Osteocyte (in vitro differentiated cells): Measurements from ENCODE around the gene CD93. TPM values are rescaled to one million over a fixed set of nuclear protein-coding genes. Genes with fewer than 3 reads are reported as not detected.
A peak's percentile ranks its signal among the peaks of the same experiment; 100 is the strongest.

ENCODE experiments used
- DNase-seq: peaks from one replicate; pipeline ENCODE4 v3.0.0; 2021; ENCODE audit warnings: mixed read lengths; ENCODE audit not compliant: unreplicated experiment; ENCODE audit errors: extremely low spot score
- H3K27ac Mint-ChIP-seq: one replicate; pipeline ENCODE4 v1.8.0; 2021; ENCODE audit warnings: mild to moderate bottlenecking, mixed read lengths; ENCODE audit not compliant: unreplicated experiment
- H3K27me3 Mint-ChIP-seq: one replicate; pipeline ENCODE4 v1.8.0; 2021; ENCODE audit warnings: mixed read lengths; ENCODE audit not compliant: unreplicated experiment
- H3K36me3 Mint-ChIP-seq: one replicate; pipeline ENCODE4 v1.8.0; 2021; ENCODE audit warnings: mixed read lengths; ENCODE audit not compliant: unreplicated experiment
- H3K4me1 Mint-ChIP-seq: one replicate; pipeline ENCODE4 v1.8.0; 2021; ENCODE audit warnings: mixed read lengths; ENCODE audit not compliant: unreplicated experiment
- H3K4me3 Mint-ChIP-seq: one replicate; pipeline ENCODE4 v1.8.0; 2021; ENCODE audit warnings: mild to moderate bottlenecking, moderate library complexity, mixed read lengths; ENCODE audit not compliant: unreplicated experiment
- H3K9me3 Mint-ChIP-seq: one replicate; pipeline ENCODE4 v1.8.0; 2021; ENCODE audit warnings: mixed read lengths; ENCODE audit not compliant: unreplicated experiment
- total RNA-seq: library from RNA; stranded (reverse); gene quantifications from 2 replicates; pipeline ENCODE4 v1.2.1, GENCODE V29; 2021
- TF ChIP-seq, protein P1 (sequence below): fragments of 200-600 bp; sonication (generic); IDR thresholded peaks from 2 replicates; pipeline ENCODE4 v1.5.0; 2021; ENCODE audit warnings: antibody characterized with exemption, mild to moderate bottlenecking, moderate library complexity

The CD93 gene
- total RNA-seq, 1 donor from 2014 or later = 0.21 TPM

DNA sequence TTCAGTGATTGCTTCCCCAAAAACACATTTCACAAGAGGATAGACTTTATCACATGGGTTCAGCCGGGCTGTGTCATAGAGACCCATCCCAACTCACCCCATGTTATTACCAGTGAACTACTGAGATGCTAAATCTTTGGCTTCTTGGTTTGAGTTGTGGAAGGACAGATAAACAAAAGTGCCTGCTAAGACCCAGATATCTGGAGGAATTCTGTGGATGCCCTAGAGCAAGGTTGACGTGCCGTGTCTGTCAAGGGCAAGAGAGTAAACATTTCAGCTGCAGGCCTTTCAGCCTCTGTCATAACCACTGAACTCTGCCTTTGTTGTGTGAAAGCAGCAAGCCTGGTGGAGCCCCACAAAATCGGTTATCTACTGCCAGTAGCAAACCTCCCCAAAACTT lies 25.5 kb downstream of the CD93 start:
- no peak for DNase-seq
- H3K4me1 Mint-ChIP-seq = peaks cover 52% of the 10 kb centered on the region
- no peaks in the 10 kb centered on the region for H3K27me3 Mint-ChIP-seq
- H3K27ac Mint-ChIP-seq = peak overlapping the region; percentile 88
- TF ChIP-seq, protein P1, sequence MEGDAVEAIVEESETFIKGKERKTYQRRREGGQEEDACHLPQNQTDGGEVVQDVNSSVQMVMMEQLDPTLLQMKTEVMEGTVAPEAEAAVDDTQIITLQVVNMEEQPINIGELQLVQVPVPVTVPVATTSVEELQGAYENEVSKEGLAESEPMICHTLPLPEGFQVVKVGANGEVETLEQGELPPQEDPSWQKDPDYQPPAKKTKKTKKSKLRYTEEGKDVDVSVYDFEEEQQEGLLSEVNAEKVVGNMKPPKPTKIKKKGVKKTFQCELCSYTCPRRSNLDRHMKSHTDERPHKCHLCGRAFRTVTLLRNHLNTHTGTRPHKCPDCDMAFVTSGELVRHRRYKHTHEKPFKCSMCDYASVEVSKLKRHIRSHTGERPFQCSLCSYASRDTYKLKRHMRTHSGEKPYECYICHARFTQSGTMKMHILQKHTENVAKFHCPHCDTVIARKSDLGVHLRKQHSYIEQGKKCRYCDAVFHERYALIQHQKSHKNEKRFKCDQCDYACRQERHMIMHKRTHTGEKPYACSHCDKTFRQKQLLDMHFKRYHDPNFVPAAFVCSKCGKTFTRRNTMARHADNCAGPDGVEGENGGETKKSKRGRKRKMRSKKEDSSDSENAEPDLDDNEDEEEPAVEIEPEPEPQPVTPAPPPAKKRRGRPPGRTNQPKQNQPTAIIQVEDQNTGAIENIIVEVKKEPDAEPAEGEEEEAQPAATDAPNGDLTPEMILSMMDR = no peak
- no peak overlapping the region for H3K4me3 Mint-ChIP-seq
- H3K9me3 Mint-ChIP-seq = peaks cover 6% of the 10 kb centered on the region
- no peaks in the 10 kb centered on the region for H3K36me3 Mint-ChIP-seq

DNA sequence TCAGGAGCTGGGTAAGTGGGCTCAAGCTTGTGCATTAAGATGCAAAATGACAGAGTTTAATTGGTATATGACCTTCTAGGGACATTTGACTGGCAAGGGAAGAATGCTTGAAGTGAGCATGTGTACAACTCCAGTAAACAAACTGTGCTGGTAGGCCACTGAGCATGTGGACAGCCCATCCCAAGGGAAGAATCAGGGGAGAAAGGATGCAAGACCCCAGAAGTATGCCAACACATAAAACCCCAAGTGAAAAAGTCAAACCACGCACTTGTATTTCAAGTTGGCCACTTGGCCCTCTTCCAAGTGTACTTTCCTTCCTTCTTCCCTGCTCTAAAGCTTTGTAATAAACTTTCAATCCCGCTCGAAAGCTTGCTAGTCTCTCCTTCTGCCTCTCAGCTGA lies 26.3 kb downstream of the CD93 start:
- TF ChIP-seq, protein P1 = no peak
- H3K27ac Mint-ChIP-seq = no peak overlapping the region
- H3K4me3 Mint-ChIP-seq = no peak overlapping the region

DNA sequence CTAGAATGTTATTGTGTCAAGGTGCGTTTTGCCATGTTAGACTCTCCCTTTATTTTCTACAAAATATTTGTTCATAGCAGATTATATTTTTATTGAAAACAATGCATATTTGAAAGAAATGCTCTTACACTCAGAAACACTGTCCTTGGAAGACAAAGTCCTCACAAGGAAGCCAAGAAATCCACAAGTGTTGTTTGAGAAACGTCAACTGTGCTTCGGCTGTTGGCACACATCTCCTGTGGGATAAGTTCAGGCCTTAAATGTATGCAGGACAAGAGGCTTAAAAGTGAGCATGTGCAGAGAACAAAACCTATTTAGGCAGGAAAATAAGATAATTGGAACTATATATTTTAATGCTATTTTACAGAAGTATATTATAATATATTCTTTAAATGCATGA lies 27.1 kb downstream of the CD93 start:
- H3K36me3 Mint-ChIP-seq = no peaks in the 10 kb centered on the region
- TF ChIP-seq, protein P1 = no peak
- no peak overlapping the region for H3K4me3 Mint-ChIP-seq
- no peak overlapping the region for H3K27ac Mint-ChIP-seq
- peaks cover 45% of the 10 kb centered on the region for H3K4me1 Mint-ChIP-seq
- DNase-seq = no peak
- no peaks in the 10 kb centered on the region for H3K27me3 Mint-ChIP-seq
- H3K9me3 Mint-ChIP-seq = peaks cover 6% of the 10 kb centered on the region

More for the DNA sequence above, 26.3 kb downstream of the CD93 start:
- no peak for DNase-seq
- Mint-ChIP-seq H3K4me1 (peaks cover 46% of the 10 kb centered on the region), H3K36me3 (no peaks in the 10 kb centered on the region), H3K27me3 (no peaks in the 10 kb centered on the region), H3K9me3 (peaks cover 6% of the 10 kb centered on the region)

DNA sequence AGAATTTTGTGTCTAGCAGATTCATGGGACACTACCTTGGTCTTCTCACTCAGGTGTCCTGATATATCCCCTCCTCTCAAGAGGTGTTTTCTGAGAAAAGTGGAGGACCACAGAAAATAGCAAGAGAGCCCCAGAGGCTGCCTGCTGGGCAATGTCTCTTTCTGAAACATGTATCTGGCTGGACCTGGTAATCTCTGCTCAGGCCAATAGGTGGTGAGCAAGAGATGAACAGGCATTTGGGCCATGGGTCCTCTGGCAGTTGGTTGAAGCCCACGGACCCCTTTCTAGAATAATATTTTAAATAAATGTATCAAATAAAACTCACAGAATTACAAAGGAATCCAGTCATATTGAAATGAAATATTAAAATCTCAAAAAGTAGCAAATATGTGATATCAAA lies 27.9 kb downstream of the CD93 start:
- no peak overlapping the region for H3K4me3 Mint-ChIP-seq
- H3K4me1 Mint-ChIP-seq = peaks cover 38% of the 10 kb centered on the region
- H3K27ac Mint-ChIP-seq = no peak overlapping the region
- H3K9me3 Mint-ChIP-seq = peaks cover 6% of the 10 kb centered on the region
- DNase-seq = no peak
- TF ChIP-seq, protein P1 = no peak
- H3K27me3 Mint-ChIP-seq = no peaks in the 10 kb centered on the region
- no peaks in the 10 kb centered on the region for H3K36me3 Mint-ChIP-seq

DNA sequence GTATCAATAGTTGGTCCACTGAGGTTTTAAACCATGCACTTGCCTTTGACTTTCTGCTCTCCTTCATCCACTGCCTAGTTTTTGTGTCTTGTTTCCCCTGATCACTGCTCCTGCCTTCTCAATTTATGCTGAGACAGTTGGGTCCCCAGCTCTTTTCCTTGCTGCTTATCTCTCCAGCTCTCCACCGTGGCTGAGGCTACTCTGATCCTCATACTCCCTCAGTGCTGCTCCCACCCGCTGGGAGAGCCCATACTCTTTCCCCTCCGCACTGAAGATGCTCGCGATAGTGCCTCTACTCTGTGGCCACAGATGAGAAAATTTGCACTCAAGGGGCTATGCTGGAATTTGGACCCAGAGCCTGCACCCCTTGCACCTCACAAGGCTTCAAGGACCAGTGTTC lies 33.2 kb downstream of the CD93 start:
- TF ChIP-seq, protein P1 = no peak
- H3K4me3 Mint-ChIP-seq = no peak overlapping the region
- DNase-seq = no peak
- H3K4me1 Mint-ChIP-seq = peaks cover 15% of the 10 kb centered on the region
- no peak overlapping the region for H3K27ac Mint-ChIP-seq
- no peaks in the 10 kb centered on the region for H3K27me3 Mint-ChIP-seq
- peaks cover 2% of the 10 kb centered on the region for H3K36me3 Mint-ChIP-seq
- H3K9me3 Mint-ChIP-seq = peaks cover 6% of the 10 kb centered on the region
